Epithelial cell of prostate (primary cell): ENCODE results near the gene CCL27.
"Not testable (repeated sequence)": the region's sequence is repeated elsewhere in the genome, so short reads cannot be mapped to it uniquely, and the experiment has no call there.

Experiments used
- DNase-seq: peaks from one replicate; pipeline ENCODE4 v3.0.0-alpha.2; 2011; ENCODE audit warnings: low read depth, low spot score
- H3K27ac ChIP-seq: fragments of 450-650 bp; 2 replicates; pipeline ENCODE4 v1.5.1; 2017; ENCODE audit warnings: mild to moderate bottlenecking

CCL27 gene

GRCh38 chr9:34652602-34653000, 9.9 kb downstream of the CCL27 start:
- DNase-seq = no peak
- no peak overlapping the region for H3K27ac ChIP-seq

- no peak for DNase-seq
- peak within 1 kb of the TSS; percentile 55 for H3K27ac ChIP-seq
These were observed 10.4 kb downstream of the CCL27 start, which contains the start of gene IL11RA for GRCh38 chr9:34651876-34652601. TSS of gene IL11RA (plus strand) at chr9:34652185. CDS start at chr9:34655218, 3,033 bp downstream.

- peak overlapping the region; percentile 55 for H3K27ac ChIP-seq
These were observed 11.1 kb downstream of the CCL27 start for GRCh38 chr9:34651321-34651720.

GRCh38 chr9:34650816-34651215, 11.6 kb downstream of the CCL27 start:
- H3K27ac ChIP-seq = no peak overlapping the region
- no peak for DNase-seq

More at GRCh38 chr9:34651321-34651720, 11.1 kb downstream of the CCL27 start:
- DNase-seq = no peak

GRCh38 chr9:34648673-34649072, 13.8 kb downstream of the CCL27 start:
- no peak for DNase-seq

GRCh38 chr9:34647651-34648050, 14.8 kb downstream of the CCL27 start:
- H3K27ac ChIP-seq = no peak overlapping the region
- no peak for DNase-seq

More at GRCh38 chr9:34648673-34649072, 13.8 kb downstream of the CCL27 start:
- H3K27ac ChIP-seq = no peak overlapping the region

- DNase-seq = no peak
- H3K27ac ChIP-seq = peak overlapping the region; percentile 47
These were observed 15.4 kb downstream of the CCL27 start for GRCh38 chr9:34647084-34647403.

GRCh38 chr9:34646211-34647083, 16.0 kb downstream of the CCL27 start, which contains the start of gene GALT:
TSS of gene GALT (plus strand) at chr9:34646675. CDS start at chr9:34646705, 30 bp downstream.
- no peak for DNase-seq
- peak within 1 kb of the TSS; percentile 47 for H3K27ac ChIP-seq

GRCh38 chr9:34644766-34645314, 17.6 kb downstream of the CCL27 start:
- no peak for DNase-seq
- H3K27ac ChIP-seq = no peak overlapping the region

GRCh38 chr9:34642679-34643078, 19.8 kb downstream of the CCL27 start:
- H3K27ac ChIP-seq = no peak overlapping the region
- no peak for DNase-seq

GRCh38 chr9:34639322-34639721, 23.1 kb downstream of the CCL27 start:
- DNase-seq, H3K27ac ChIP-seq: not testable (repeated sequence)

GRCh38 chr9:34638138-34638445, 24.4 kb downstream of the CCL27 start:
- peak overlapping the region; percentile 54 for H3K27ac ChIP-seq
- no peak for DNase-seq

GRCh38 chr9:34637356-34638137, 24.9 kb downstream of the CCL27 start, which contains the start of gene SIGMAR1:
TSS of gene SIGMAR1 (minus strand) at chr9:34637787. CDS start at chr9:34637697, 90 bp downstream.
- peak within 1 kb of the TSS; percentile 54 for H3K27ac ChIP-seq
- DNase-seq = no peak

- no peak for DNase-seq
- H3K27ac ChIP-seq = peak overlapping the region; percentile 54
These were observed 25.6 kb downstream of the CCL27 start for GRCh38 chr9:34636791-34637355.

GRCh38 chr9:34635556-34635955, 26.9 kb downstream of the CCL27 start:
- no peak for DNase-seq
- no peak overlapping the region for H3K27ac ChIP-seq

- no peak overlapping the region for H3K27ac ChIP-seq
These were observed 27.8 kb downstream of the CCL27 start for GRCh38 chr9:34634551-34635248.

GRCh38 chr9:34633851-34634550, 28.5 kb downstream of the CCL27 start:
- no peak for DNase-seq
- no peak overlapping the region for H3K27ac ChIP-seq

More at GRCh38 chr9:34634551-34635248, 27.8 kb downstream of the CCL27 start:
- DNase-seq = no peak

- DNase-seq = no peak
- H3K27ac ChIP-seq = no peak overlapping the region
These were observed 29.3 kb downstream of the CCL27 start for GRCh38 chr9:34633166-34633565.
